Heart left ventricle (tissue), 16 donors: ENCODE results near the gene GNG10. TPM values are rescaled to one million over a fixed set of nuclear protein-coding genes. Genes with fewer than 3 reads are reported as not detected.
A peak's percentile ranks its signal among the peaks of the same experiment; 100 is the strongest.

ENCODE experiments used
- ATAC-seq, 4 donors: fragments of 200-7000 bp; cut with Tn5 transposase; one replicate each; pipeline ENCODE4 v1.9.1; 2020 to 2022; ENCODE audit warnings: moderate library complexity in 4 of 4, mild to moderate bottlenecking in 3 of 4, moderate number of reproducible peaks in 1 of 4
- DNase-seq, 5 donors: peaks; one replicate each; pipeline ENCODE4 v3.0.0-alpha.2; 2020
- H3K27ac ChIP-seq, 12 donors: fragments of 200-600 bp; sonication (generic) in 4 of 12; one replicate each; pipeline versions ENCODE4 v1.5.0 to v1.8.0; 2016 to 2022; ENCODE audit warnings: mild to moderate bottlenecking in 2 of 12
- H3K27me3 ChIP-seq, 9 donors: fragments of 200-600 bp; sonication (generic) in 2 of 9; one replicate each; pipeline versions ENCODE4 v1.5.1 to v1.8.0; 2016 to 2022; ENCODE audit warnings: mild to moderate bottlenecking in 3 of 9
- H3K36me3 ChIP-seq, 9 donors: fragments of 200-600 bp; sonication (generic) in 2 of 9; one replicate each; pipeline versions ENCODE4 v1.5.0 to v1.8.0; 2018 to 2022; ENCODE audit warnings: mild to moderate bottlenecking in 2 of 9
- H3K4me1 ChIP-seq, 12 donors: fragments of 200-600 bp; sonication (generic) in 4 of 12; one replicate each; pipeline versions ENCODE4 v1.5.0 to v1.8.0; 2016 to 2022; ENCODE audit warnings: mild to moderate bottlenecking in 3 of 12
- H3K4me3 ChIP-seq, 12 donors: fragments of 200-600 bp; sonication (generic) in 4 of 12; one replicate each; pipeline versions ENCODE4 v1.5.0 to v1.8.0; 2017 to 2022; ENCODE audit warnings: mild to moderate bottlenecking in 9 of 12, moderate library complexity in 4 of 12
- H3K9me3 ChIP-seq, 12 donors: fragments of 200-600 bp; sonication (generic) in 4 of 12; one replicate each; pipeline versions ENCODE4 v1.5.0 to v1.8.0; 2016 to 2022; ENCODE audit warnings: mild to moderate bottlenecking in 1 of 12
- POLR2A ChIP-seq, 2 donors: fragments of 450-650 bp; IDR thresholded peaks; one replicate each; pipeline ENCODE4 v1.6.1; 2017; ENCODE audit warnings: antibody characterized with exemption in 2 of 2, mild to moderate bottlenecking in 2 of 2, moderate library complexity in 2 of 2
- WGBS, 4 donors: extraction: QIAGEN DNeasy Blood & Tissue Kit in 2 of 4; methylation state at CpG; one replicate each; pipeline versions ENCODE4 v1.1.5 to v1.1.7; 2013 to 2018; 5-methylcytosine and 5-hydroxymethylcytosine counted together
- intact Hi-C, 10 donors: fragments of 100-400 bp; cut with DNase I; formaldehyde crosslinking; loops; one replicate each; pipeline versions ENCODE4 v1.11.1 to v1.14.2; 2022
- polyA plus RNA-seq, 2 donors: library from polyadenylated mRNA; stranded (reverse); fragments of 200-250 nt; gene quantifications; one replicate each; pipeline ENCODE4 v1.2.3, GENCODE V29; 2013
- total RNA-seq, 9 donors: library from RNA; depleted of rRNA in 2 of 9; stranded (reverse); fragments of >200 nt in 2 of 9; fragmentation: NEBNext Ultra II Directional in 3 of 9; extraction: Animal tissue kit (Norgen Biotek cat#: 25700) in 3 of 9; gene quantifications; one replicate each; pipeline versions ENCODE4 v1.1.0 to v1.2.4, GENCODE V29; 2016 to 2023
- TF ChIP-seq, protein P1 (sequence below), 12 donors: fragments of 200-600 bp; sonication (generic) in 4 of 12; IDR thresholded peaks; one replicate each; pipeline versions ENCODE4 v1.5.0 to v1.8.0; 2018 to 2022; ENCODE audit warnings: antibody characterized with exemption in 12 of 12, mild to moderate bottlenecking in 5 of 12
- donor health status: ischemic (EF 13 %, LVEDD 7.1; RV severe dilation, severe dysfunction).
- donor health status: healthy with polysubstance abuse.
- donor health status: DM: no; HTN: yes; CAD: no.
- donor health status: DM: no; HTN: no; CAD: no.
- donor health status: ischemic (EF 25% LVEDD 6.9; RV normal size, moderate dysfunction).
- donor health status: ischemic (EF 25% LVEDD 5.7; RV mildly dilated, moderate dysfunction).
- donor health status: healthy.
- donor health status: DM: yes; HTN: yes; CAD: no.
- donor health status: ischemic (EF 35%, LVEDD 5.7; RV mildly dilated, moderate dysfunction).
- donor health status: nonischemic (EF 11% LVEDD 7.7; RV severe dilation, severe dysfunction).
- donor health status: DM: yes; HTN: yes; CAD: no.
- donor health status: PGD.
- donor health status: ischemic (EF 29% LVEDD 5.4; RV normal size, mild dysfunction).
- donor health status: nonischemic (EF 23%, LVEDD 6.1; RV moderate dilation, normal function).

GNG10 gene
- total and polyA plus RNA-seq, 11 donors = 23.9 to 51.5 (median 31.3) TPM

DNA sequence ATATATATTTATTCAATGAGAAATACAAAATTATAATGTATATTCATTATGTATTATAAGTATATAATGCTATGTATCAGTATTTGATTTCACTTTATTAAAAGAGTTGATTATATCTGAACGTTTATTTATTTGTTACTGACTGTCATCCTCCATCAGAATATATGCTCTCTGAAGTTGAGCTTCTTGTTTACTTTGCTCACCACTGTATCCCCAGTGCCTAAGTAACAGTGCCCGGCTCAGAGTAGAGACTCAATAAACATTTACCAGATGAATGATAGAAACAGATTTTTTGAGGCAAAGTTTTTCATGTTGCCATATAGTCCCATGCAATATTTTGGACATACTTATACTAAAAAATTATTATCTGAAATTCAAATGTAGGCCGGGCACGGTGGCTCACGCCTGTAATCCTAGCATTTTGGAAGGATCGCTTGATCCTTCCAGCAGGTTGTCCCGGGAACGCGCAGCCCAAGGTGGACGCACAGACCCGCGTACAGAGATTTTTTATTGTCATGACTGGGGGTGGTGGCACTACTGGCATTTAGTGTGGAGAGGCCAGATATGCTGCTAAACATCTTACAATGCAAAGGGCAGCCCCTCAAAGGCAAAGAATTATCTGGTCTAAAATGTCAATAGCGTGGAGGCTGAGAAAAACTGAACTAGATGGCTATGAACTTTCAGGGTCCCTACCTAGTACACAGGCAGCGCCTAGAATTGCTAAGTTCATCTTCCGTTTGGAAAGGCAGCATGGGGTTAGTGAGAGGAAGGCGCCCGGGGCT, 31.0 kb upstream of the GNG10 start:
- Histone ChIP-seq H3K4me3 (peak overlapping the region; percentile 84 to 99 (median 93)), H3K4me1 (peaks cover 0 to 44% (median 24%) of the 10 kb centered on the region in 12 donors), H3K9me3 (no peaks in the 10 kb centered on the region), H3K27me3 (no peaks in the 10 kb centered on the region), H3K27ac (peak overlapping the region in 11 of 12 donors; percentile 14 to 94 (median 87)), H3K36me3 (no peaks in the 10 kb centered on the region)
- no peak for TF ChIP-seq POLR2A (IDR thresholded peaks at IDR 0.05)
- TF ChIP-seq, protein P1, sequence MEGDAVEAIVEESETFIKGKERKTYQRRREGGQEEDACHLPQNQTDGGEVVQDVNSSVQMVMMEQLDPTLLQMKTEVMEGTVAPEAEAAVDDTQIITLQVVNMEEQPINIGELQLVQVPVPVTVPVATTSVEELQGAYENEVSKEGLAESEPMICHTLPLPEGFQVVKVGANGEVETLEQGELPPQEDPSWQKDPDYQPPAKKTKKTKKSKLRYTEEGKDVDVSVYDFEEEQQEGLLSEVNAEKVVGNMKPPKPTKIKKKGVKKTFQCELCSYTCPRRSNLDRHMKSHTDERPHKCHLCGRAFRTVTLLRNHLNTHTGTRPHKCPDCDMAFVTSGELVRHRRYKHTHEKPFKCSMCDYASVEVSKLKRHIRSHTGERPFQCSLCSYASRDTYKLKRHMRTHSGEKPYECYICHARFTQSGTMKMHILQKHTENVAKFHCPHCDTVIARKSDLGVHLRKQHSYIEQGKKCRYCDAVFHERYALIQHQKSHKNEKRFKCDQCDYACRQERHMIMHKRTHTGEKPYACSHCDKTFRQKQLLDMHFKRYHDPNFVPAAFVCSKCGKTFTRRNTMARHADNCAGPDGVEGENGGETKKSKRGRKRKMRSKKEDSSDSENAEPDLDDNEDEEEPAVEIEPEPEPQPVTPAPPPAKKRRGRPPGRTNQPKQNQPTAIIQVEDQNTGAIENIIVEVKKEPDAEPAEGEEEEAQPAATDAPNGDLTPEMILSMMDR (IDR thresholded peaks at IDR 0.05) = no peak
- ATAC-seq (peak in 3 of 4 donors; percentile 24 to 47 (median 41)), DNase-seq (no peak)
- WGBS, 4 donors = 12 to 14% (median 14%) methylated on average over 17 of the region's 17 CpGs
- intact Hi-C loops = loop anchor here in 4 of 10 donors (2.0 to 10.0 kb wide), 4 partner anchors 32 to 444 kb away; partner anchors contain the start of gene PTGR1 (in 3 of the 4)

DNA sequence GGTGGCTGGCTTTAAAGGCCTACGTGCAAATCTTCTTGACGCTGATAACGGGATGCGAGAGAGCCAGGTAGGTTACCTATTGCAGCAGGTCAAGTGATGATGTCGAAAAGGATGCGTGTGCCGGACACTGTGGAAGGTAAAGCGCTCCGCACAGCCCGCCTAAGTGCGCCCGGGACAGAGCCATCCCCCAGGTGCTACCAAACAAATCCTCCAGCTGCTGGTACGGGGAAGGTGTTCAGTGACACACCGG, 30.5 kb upstream of the GNG10 start:
- DNase-seq = no peak
- intact Hi-C loops = loop anchor here in 4 of 10 donors (2.0 to 10.0 kb wide), 4 partner anchors 32 to 444 kb away; partner anchors contain the start of gene PTGR1 (in 3 of the 4)
- no peaks in the 10 kb centered on the region for H3K36me3 ChIP-seq
- TF ChIP-seq, protein P1 (IDR thresholded peaks at IDR 0.05) = peak in 1 of 12 donors; percentile 11
- TF ChIP-seq POLR2A (IDR thresholded peaks at IDR 0.05) = no peak
- peaks cover 3 to 48% (median 25%) of the 10 kb centered on the region in 12 donors for H3K4me1 ChIP-seq
- H3K27ac ChIP-seq = peak overlapping the region in 11 of 12 donors; percentile 14 to 94 (median 87)
- no peak for ATAC-seq
- no peaks in the 10 kb centered on the region for H3K27me3 ChIP-seq
- H3K9me3 ChIP-seq = no peaks in the 10 kb centered on the region
- 0% methylated on average over 4 to 14 of the region's 14 CpGs for WGBS, 4 donors
- peak overlapping the region; percentile 84 to 99 (median 93) for H3K4me3 ChIP-seq

DNA sequence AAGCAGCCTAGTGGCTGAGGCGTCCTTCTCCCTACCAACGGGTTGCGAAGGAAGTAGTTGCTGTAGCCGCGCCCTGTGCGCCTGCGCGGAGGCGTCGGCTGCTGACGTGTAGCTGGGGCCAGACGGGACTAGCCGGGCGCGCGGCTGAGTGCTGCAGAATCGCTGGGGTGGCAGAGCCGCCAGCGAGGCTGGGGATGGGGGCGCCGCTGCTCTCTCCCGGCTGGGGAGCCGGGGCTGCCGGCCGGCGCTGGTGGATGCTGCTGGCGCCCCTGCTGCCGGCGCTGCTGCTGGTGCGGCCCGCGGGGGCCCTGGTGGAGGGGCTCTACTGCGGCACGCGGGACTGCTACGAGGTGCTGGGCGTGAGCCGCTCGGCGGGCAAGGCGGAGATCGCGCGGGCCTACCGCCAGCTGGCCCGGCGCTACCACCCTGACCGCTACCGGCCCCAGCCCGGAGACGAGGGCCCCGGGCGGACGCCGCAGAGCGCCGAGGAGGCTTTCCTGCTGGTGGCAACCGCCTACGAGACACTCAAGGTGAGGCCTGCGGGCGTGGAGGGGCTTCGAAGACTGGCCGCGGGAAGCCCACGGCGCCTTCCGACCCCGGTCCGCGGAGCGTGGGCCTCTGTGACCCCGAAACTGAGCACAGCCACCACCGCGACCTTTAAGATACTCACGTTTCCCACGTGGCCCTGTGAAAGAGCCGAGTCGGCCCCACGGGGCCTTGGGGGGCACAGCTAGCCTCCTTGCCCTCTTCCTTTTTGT, 30.0 kb upstream of the GNG10 start, which contains the start of gene DNAJC25:
Gene DNAJC25 (plus strand): TSS at position 121 of the 758 bp plus-strand sequence. CDS start 74 bp downstream, at position 195.
- DNase-seq (peak; percentile 96 to 98 (median 98)), ATAC-seq (peak; percentile 99 to 100 (median 100))
- Histone ChIP-seq H3K36me3 (no peaks in the 10 kb centered on the region), H3K27ac (peak within 1 kb of the TSS; percentile 41 to 94 (median 87)), H3K4me1 (peaks cover 3 to 52% (median 25%) of the 10 kb centered on the region in 12 donors), H3K4me3 (peak within 1 kb of the TSS; percentile 84 to 99 (median 93)), H3K9me3 (no peaks in the 10 kb centered on the region), H3K27me3 (no peaks in the 10 kb centered on the region)
- intact Hi-C loops = loop anchor here in 4 of 10 donors (2.0 to 10.0 kb wide), 4 partner anchors 33 to 443 kb away; partner anchors contain the start of gene PTGR1 (in 3 of the 4)
- WGBS, 4 donors = 0% methylated on average over 12 to 79 of the region's 79 CpGs
- TF ChIP-seq, protein P1 (IDR thresholded peaks at IDR 0.05) = peak in 1 of 12 donors; percentile 8
- peak; percentile 99 to 100 for TF ChIP-seq POLR2A (IDR thresholded peaks at IDR 0.05)
